Mesenteric fat pad (tissue), 1 donor: ENCODE measurements around the gene ADRA2B. TPM values are rescaled to one million over a fixed set of nuclear protein-coding genes. Genes with fewer than 3 reads are reported as not detected.

ENCODE experiments used
- DNase-seq: peaks from one replicate; pipeline ENCODE4 v3.0.0-alpha.2; 2020; ENCODE audit warnings: low spot score
- total RNA-seq: library from RNA; stranded (reverse); fragmentation: NEBNext Ultra II Directional; extraction: Animal tissue kit (Norgen Biotek cat#: 25700); gene quantifications from one replicate; pipeline ENCODE4 v1.2.1, GENCODE V29; 2021
- donor health status: DM: yes; HTN: yes; CAD: no.

Gene ADRA2B
- total RNA-seq, 1 donor from 2014 or later = 1.2 TPM

DNA sequence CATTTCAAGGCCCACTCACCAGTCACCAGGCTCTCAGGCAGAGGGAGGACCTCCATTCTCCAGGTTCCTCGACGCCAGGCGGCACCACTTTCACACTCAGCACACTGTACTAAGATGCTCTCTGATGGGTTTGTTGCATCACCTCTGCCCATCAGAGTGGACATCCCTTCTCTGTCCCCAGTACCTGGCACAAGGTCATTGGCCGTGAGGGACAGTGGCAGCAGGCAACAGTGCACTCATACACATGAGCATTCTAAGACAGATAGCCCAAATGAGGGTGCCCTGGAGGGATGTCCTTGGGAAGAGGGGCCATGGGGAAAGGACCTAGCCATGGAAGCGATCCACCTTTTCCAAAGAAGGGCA, 3.0 kb upstream of the ADRA2B start:
- no peak for DNase-seq

- DNase-seq = no peak
These were observed 2.5 kb upstream of the ADRA2B start for GRCh38 chr2:96118698-96119388.

GRCh38 chr2:96117701-96118588, 1.6 kb upstream of the ADRA2B start:
- no peak for DNase-seq

- no peak for DNase-seq
These were observed 635 bp upstream of the ADRA2B start for GRCh38 chr2:96116879-96117533.

GRCh38 chr2:96115631-96116423, 544 bp downstream of the ADRA2B start:
- no peak for DNase-seq

DNA sequence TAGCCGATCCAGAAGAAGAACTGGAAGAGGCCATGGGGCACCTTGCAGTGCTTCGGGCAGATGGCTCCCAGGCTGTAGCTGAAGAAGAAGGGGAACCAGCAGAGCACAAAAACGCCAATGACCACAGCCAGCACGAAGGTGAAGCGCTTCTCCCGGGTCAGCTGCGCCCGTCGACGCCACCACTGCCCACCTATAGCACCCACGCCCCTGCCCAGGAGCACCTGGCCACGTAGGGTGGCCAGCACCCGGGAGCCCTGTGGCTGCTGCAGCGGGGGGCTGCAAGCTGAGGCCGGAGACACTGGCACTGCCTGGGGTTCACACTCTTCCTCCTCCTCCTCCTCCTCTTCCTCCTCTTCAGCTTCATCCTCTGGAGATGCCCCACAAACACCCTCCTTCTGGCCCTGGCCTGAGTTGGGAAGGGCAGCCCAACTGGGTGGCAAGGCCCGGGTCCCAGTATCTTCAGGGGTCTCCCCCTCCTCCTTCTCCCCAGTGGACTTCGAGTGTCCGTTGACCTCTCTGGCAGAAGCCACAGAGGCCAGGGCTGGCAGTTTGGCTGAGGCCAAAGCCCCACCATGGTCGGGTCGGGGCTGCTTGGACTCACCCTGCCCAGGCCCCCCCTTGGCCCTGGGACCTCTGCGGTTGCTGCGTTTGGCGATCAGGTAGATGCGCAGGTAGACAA, 1.3 kb downstream of the ADRA2B start:
- DNase-seq = no peak

- DNase-seq = no peak
These were observed 1.8 kb downstream of the ADRA2B start for GRCh38 chr2:96114546-96114902.

DNA sequence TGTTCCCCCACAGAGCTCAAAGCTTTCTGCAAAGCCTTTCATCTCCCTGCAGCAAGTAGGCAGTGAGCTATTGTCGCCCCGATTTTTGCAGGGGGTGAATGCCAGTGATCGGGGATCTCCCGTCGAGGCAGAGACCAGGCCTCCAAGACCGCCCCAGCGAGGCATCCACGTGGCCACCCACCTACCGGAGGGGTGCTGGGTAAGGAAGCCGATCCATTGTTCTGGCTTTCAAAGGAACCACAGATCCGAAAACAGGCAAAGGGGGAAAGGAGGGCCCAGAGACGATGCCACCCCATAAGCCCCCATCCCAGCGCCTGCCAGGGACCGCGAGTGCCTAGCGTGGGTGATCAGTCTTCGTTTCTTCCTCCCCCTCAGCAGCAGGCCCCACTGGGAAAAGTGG, 2.4 kb downstream of the ADRA2B start:
- no peak for DNase-seq

- DNase-seq = no peak
These were observed 3.0 kb downstream of the ADRA2B start for GRCh38 chr2:96113367-96113677.

GRCh38 chr2:96112501-96113366, 3.6 kb downstream of the ADRA2B start:
- DNase-seq = no peak

DNA sequence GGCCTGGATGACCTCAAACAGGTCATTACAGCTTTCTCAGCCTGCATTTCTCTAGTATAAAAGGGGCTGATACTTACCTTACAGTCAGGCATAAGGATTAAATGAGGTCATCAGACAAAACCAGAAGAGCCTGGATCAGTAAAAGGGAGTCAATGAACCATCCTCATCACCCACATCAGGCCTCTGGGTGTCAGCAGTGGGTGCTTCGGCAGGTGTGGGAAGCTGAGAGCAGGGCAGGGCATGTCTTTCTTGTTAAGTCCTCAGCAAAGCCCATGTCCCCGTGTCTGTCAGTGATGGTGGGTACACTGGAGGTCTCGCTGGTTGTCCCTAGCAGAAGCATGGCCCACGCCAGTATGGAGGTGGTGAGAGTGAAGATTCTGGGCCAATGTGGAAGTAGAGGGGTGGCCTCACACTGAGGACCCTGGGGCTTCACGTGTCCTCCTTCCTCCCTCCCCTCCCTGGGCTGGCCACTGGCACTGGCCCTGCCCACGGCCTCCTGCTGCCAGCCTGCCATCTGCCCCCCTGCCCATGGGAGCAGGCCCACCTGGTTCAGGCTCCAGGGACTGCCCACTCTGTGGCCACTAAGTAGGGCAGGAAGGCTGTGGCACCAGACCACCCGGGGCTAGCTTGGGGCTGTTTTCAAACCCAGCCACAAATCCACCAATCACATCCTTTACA, 4.4 kb downstream of the ADRA2B start:
- DNase-seq = no peak

DNA sequence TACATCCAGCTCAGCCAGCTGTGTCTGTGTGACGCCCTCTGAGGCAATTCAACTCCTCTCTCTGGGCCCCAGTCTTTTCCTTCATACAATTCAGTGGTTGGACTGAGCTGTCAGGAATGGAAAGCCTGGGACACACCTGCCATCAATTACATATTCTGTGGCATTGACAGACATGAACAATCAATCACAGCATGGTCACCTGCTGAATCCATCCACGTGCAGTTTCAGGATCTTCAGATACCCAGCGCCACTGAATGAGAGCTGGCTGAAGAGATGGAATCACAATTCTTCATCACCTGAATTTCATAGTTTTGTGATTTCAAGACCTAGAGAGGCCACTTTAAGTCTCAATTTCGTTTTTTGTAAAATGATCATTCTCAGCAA, 5.1 kb downstream of the ADRA2B start:
- no peak for DNase-seq

- DNase-seq = peak; percentile 76
These were observed 5.6 kb downstream of the ADRA2B start for GRCh38 chr2:96110621-96111256.

DNA sequence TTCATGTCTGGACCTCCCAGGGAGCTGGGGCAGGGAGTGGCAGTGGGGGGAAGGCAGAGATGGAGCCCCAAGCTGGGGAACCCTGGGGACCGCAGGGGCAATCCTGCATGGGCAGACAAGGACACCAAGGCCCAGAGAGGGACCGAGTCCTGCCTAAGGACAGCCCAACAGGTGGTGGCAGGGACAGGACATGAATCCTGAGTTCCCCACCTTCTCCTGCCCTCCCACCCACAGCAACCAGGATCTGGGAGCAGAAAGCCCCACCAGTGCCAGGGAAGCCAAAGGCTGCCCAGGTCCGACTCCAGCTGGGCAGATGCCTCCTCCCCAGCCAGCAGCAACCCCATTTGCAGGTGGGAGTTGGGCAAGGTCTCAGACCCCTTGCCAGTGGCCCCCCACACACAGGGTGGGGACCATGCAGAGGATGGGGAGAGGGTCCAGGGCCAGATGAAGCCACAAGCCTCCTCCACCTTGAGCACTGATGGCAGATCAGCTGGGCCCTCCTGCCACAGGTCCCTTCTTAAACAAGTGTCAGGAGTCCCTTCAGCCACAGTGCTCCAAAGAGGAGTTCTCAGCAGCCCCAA, 6.3 kb downstream of the ADRA2B start:
- DNase-seq = peak; percentile 82

GRCh38 chr2:96109361-96109680, 7.0 kb downstream of the ADRA2B start:
- no peak for DNase-seq

GRCh38 chr2:96108541-96109360, 7.6 kb downstream of the ADRA2B start:
- DNase-seq = peak; percentile 88

DNA sequence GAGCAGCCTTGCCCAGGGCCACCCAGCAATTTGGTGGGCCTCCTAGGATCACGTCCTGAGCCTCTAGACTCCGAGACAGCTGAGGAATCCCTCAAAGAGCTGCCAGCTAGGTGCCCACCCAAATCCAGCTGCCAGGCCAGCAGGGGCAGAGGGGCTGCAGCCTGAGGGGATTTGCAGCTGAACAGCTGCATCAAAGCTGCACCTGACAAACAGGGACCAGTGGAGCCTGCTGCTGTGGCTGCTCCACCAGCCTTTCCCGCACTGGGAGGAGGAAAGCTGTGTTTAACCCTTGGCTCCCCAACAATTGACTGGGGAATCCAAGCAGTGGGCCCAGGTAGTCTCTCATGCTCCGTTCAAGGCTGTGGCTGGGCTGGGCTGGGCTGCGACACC, 8.2 kb downstream of the ADRA2B start:
- DNase-seq = peak; percentile 59

GRCh38 chr2:96107708-96108065, 8.7 kb downstream of the ADRA2B start:
- DNase-seq = no peak
